ENCODE results near the gene KDM4C. TPM values are rescaled to one million over a fixed set of nuclear protein-coding genes. Genes with fewer than 3 reads are reported as not detected.

The KDM4C gene
- total and polyA plus RNA-seq, 2 of the 8 experiments (the other 6 are each of a cell fraction or from before 2014, with no cell fraction given) = 13.0 to 26.1 TPM

GRCh38 chr9:6973762-6974161 is 216.0 kb downstream of the KDM4C start (continued):
- TF ChIP-seq ATF3 (IDR thresholded peaks at IDR 0.05; ENCODE audit: insufficient read depth, low read depth, low read length) = no peak
- TF ChIP-seq RBBP5 (IDR thresholded peaks at IDR 0.05; ENCODE audit: borderline replicate concordance, low read depth, low read length) = no peak
- TF ChIP-seq NANOG (IDR thresholded peaks at IDR 0.05; ENCODE audit: insufficient read depth, low read depth, low read length, poor library complexity, severe bottlenecking) = no peak
- no peak for TF ChIP-seq MAFK (IDR thresholded peaks at IDR 0.05; ENCODE audit: low read depth, low read length)
- no peak for TF ChIP-seq CBX8 (IDR thresholded peaks at IDR 0.05; ENCODE audit: borderline replicate concordance, low read depth, low read length)
- no peak for TF ChIP-seq BACH1 (IDR thresholded peaks at IDR 0.05; ENCODE audit: low read length)

Measured in H1 (cell line).